Nephron progenitor cell (in vitro differentiated cells): ENCODE data around the gene MRPL51.

Experiments used
- DNase-seq: peaks from one replicate; pipeline ENCODE4 v3.0.0; 2021
- H3K27ac Mint-ChIP-seq: 2 replicates; pipeline ENCODE4 v1.8.0; 2021; ENCODE audit warnings: mild to moderate bottlenecking, moderate library complexity, mixed read lengths
- H3K27me3 Mint-ChIP-seq: 2 replicates; pipeline ENCODE4 v1.8.0; 2021; ENCODE audit warnings: mild to moderate bottlenecking, low read depth, mixed read lengths; ENCODE audit not compliant: poor library complexity
- H3K36me3 Mint-ChIP-seq: 2 replicates; pipeline ENCODE4 v1.8.0; 2021; ENCODE audit warnings: low read depth, mixed read lengths
- H3K4me1 Mint-ChIP-seq: 2 replicates; pipeline ENCODE4 v1.8.0; 2021; ENCODE audit warnings: mixed read lengths
- H3K4me3 Mint-ChIP-seq: 2 replicates; pipeline ENCODE4 v1.8.0; 2021; ENCODE audit warnings: mild to moderate bottlenecking, moderate library complexity, mixed read lengths
- H3K9me3 Mint-ChIP-seq: 2 replicates; pipeline ENCODE4 v1.8.0; 2021; ENCODE audit warnings: mild to moderate bottlenecking, moderate library complexity, mixed read lengths
- CTCF ChIP-seq: fragments of 200-600 bp; sonication (generic); IDR thresholded peaks from 2 replicates; pipeline ENCODE4 v1.5.0; 2021; ENCODE audit warnings: antibody characterized with exemption

MRPL51 gene

GRCh38 chr12:6450091-6450868, 42.8 kb downstream of the MRPL51 start:
- no peak for TF ChIP-seq CTCF
- H3K27ac Mint-ChIP-seq, result peak overlapping the region; percentile 94
- peaks cover 67% of the 10 kb centered on the region for H3K4me1 Mint-ChIP-seq
- DNase-seq, result no peak
- H3K9me3 Mint-ChIP-seq, result no peaks in the 10 kb centered on the region
- H3K27me3 Mint-ChIP-seq, result no peaks in the 10 kb centered on the region
- peaks cover 8% of the 10 kb centered on the region for H3K36me3 Mint-ChIP-seq
- peak overlapping the region; percentile 83 for H3K4me3 Mint-ChIP-seq

- DNase-seq, result no peak
- no peak within 1 kb of the TSS for H3K27ac Mint-ChIP-seq
- no peak for TF ChIP-seq CTCF
- H3K4me1 Mint-ChIP-seq, result peaks cover 44% of the 10 kb centered on the region
- H3K27me3 Mint-ChIP-seq, result no peaks in the 10 kb centered on the region
- H3K36me3 Mint-ChIP-seq, result peaks cover 8% of the 10 kb centered on the region
- no peak within 1 kb of the TSS for H3K4me3 Mint-ChIP-seq
- H3K9me3 Mint-ChIP-seq, result no peaks in the 10 kb centered on the region
Measured at GRCh38 chr12:6444704-6445688, 48.1 kb downstream of the MRPL51 start, which contains the start of gene CD27. Gene CD27, plus strand, starts transcription at chr12:6444955. Its CDS starts 141 bp downstream, at chr12:6445096.

- H3K4me3 Mint-ChIP-seq, result no peak overlapping the region
- peaks cover 8% of the 10 kb centered on the region for H3K36me3 Mint-ChIP-seq
- H3K27ac Mint-ChIP-seq, result no peak overlapping the region
- H3K27me3 Mint-ChIP-seq, result no peaks in the 10 kb centered on the region
- no peak for TF ChIP-seq CTCF
- DNase-seq, result no peak
- H3K4me1 Mint-ChIP-seq, result peaks cover 48% of the 10 kb centered on the region
- no peaks in the 10 kb centered on the region for H3K9me3 Mint-ChIP-seq
Measured at GRCh38 chr12:6444031-6444430, 49.0 kb downstream of the MRPL51 start.

GRCh38 chr12:6443361-6443983, 49.6 kb downstream of the MRPL51 start:
- no peak for TF ChIP-seq CTCF
- Mint-ChIP-seq H3K27ac (no peak overlapping the region), H3K27me3 (no peaks in the 10 kb centered on the region), H3K9me3 (no peaks in the 10 kb centered on the region), H3K4me1 (peaks cover 50% of the 10 kb centered on the region), H3K36me3 (peaks cover 8% of the 10 kb centered on the region), H3K4me3 (no peak overlapping the region)
- no peak for DNase-seq

- Mint-ChIP-seq H3K4me3 (no peak overlapping the region), H3K27me3 (no peaks in the 10 kb centered on the region), H3K27ac (no peak overlapping the region), H3K4me1 (peaks cover 45% of the 10 kb centered on the region), H3K9me3 (no peaks in the 10 kb centered on the region), H3K36me3 (peaks cover 3% of the 10 kb centered on the region)
- no peak for TF ChIP-seq CTCF
- no peak for DNase-seq
Measured at GRCh38 chr12:6442836-6443235, 50.2 kb downstream of the MRPL51 start.
